GM19397 (cell line): ENCODE results near the gene HERC4.
"Not testable (repeated sequence)": the region's sequence is repeated elsewhere in the genome, so short reads cannot be mapped to it uniquely, and the experiment has no call there.

Source experiments
- ATAC-seq: cut with Tn5 transposase; IDR thresholded peaks from one replicate; pipeline ENCODE4 v1.9.1; 2021; ENCODE audit warnings: mild to moderate bottlenecking, moderate library complexity; ENCODE audit not compliant: unreplicated experiment

Gene HERC4

DNA sequence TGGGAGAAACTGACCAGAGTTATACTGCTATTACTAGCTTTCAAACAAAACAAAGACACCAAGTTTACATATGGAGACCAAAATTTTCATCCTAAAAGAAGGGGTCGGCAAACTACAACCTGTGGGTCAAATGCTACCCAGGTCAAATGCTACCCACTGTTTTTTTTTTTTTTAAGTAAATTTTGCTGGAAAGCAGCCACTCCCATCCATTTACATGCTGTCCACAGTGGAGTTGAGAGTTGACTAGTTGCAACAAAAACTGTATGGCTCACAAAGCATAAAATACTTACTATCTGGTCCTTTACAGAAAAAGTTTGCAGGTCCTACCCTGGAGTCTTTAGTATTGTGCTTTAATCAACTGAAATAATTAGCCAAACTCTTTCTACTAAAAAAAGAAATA lies 99.2 kb downstream of the HERC4 start:
- ATAC-seq = no peak

DNA sequence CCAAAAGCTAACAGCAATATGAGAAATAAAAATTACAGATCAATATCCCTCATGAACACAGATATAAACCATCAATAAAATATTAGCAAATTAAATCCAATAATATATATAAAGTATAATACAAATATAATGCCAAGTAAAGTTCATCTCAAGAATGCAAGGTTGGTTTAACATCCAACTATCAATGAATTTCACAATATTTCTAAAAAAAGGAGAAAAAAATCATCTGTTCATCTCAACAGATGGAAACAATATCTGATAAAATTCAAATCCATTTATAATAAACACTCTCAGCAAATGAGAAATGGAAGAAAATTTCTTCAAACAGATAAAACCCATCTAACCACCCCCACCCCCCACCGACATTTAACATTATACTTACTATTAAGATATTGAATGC lies 103.8 kb downstream of the HERC4 start:
- ATAC-seq = no peak

DNA sequence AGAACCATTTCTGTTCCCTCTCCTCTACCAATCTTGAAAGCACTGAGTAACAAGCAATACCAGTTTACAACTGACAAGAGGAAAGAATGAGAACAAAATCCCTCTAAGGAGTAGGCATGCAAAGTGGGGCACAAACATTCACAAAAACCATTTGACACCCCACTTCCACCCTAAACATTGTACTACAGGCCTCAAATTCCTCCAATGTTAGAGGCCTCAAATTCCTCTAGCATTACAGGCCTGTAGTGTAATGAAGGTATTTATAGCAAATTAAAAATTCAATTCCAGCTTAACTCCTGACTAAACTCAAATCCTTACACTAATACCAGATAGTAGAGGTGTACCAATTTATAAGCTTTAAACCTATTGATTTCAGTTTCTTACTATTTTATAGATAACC lies 105.2 kb downstream of the HERC4 start:
- ATAC-seq = no peak

DNA sequence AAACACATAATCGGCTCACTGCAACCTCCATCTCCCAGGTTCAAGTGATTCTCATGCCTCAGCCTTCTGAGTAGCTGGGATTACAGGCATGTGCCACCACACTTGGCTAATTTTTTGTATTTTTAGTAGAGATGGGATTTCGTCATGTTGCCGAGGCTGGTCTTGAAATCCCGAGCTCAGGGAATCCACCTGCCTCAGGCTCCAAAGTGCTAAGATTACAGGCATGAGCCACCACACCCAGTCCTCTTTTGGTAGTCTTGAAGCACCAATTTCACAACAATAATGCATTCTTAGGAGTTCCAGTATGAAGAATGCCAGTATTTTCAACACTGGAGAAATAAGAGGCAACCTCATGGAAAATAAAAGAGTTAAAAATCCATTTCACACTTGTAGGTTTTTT lies 109.0 kb downstream of the HERC4 start:
- ATAC-seq = not testable (repeated sequence)

DNA sequence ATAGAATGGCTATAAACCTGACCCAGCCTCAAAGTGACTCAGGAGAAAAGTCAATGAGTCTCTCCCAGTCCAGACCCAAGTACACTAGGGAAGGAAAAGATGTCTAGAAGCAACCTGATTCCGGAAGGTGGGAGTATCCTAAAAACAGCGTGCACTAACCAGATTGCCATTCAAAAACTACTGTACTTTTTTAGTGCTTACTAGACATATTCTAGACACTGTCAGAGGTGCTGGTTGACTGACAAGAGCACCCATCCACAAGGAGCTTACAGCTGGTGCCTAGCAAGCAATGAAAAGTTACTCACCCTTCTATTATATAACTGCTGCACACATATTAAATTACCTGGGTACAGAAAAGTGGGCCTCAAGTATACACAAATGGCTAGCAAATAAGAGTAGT lies 109.6 kb downstream of the HERC4 start:
- ATAC-seq = no peak

DNA sequence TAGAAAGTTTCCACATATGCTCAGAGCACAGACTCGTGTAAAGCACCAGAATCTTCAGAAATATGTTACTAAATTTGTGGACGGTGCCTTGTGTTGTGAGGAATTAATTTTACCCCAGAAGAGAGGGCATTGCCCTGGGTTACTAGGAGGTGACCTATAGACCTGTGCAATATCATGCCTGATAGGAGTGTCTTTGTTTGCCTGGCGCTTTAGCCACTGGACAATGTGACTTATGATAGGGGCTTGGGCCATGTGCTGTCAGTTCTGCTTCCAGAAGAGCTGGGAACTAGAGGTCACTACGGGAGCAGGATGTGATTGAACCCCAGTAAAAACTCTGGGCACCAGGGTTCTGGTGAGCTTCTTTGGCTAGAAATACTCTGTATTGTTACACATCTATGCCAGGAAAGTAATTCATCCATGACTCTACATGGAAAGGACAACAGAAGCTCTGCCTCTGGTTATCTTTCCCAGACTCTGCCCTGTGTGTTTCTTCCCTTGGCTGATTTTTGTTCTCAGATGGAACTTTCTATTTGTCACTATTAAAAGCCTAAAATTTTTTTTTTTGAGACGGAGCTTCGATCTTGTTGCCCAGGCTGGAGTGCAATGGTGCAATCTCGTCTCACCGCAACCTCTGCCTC lies 115.1 kb downstream of the HERC4 start:
- ATAC-seq = no peak

DNA sequence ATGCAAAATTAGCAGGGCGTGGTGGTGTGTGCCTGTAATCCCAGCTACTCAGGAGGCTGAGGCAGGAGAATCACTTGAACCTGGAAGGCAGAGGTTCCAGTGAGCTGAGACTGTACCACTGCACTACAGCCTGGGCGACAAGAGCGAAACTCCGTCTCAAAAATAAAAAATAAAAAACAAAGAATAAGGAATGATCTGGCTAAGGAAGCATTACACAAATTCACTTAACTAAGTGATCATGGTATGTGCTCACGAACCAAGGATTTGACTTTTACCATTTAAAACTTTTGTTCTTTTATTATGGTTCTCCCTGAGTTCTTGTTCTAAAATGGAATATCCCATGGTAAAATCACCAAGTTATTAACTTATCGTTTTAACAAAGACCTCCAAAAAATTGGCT lies 119.5 kb downstream of the HERC4 start:
- no peak for ATAC-seq

DNA sequence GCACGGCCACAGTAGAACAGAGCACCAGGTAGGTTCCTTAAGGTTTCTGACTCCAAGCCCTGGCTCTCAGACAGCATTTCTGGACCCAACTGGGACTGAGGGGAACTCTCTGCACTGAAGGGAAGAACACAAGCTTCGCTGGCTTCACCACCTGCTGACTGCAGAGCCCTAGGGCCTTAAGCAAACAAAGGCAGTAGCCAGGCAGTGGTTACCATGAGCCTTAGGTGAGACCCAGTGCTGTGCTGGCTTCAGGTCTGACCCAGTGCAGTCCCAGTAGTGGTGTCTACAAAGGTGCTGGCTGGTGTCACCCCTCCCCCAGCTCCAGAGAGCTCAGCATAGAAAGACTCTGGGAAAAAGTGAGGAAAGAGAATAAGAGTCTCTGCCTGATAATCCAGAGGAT lies 131.2 kb downstream of the HERC4 start:
- ATAC-seq = no peak

DNA sequence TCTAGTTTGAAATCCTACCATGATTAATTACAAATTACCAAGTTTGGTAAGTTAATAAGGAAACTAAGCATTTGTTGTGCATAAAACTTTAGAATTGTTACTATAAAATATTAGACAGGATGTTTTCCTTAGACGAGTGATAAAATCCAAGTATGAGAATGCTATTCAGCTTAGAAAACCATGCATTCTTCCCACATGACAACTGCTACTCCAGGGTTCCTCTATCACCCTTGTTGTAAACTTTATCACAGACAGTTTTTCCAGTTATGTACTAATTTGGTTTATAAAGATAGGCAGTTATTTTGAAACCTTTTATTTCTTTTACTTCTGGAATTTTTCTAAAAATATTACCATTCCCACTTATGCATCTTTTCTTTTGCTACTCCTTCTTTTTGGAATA lies 138.7 kb downstream of the HERC4 start:
- ATAC-seq = no peak

DNA sequence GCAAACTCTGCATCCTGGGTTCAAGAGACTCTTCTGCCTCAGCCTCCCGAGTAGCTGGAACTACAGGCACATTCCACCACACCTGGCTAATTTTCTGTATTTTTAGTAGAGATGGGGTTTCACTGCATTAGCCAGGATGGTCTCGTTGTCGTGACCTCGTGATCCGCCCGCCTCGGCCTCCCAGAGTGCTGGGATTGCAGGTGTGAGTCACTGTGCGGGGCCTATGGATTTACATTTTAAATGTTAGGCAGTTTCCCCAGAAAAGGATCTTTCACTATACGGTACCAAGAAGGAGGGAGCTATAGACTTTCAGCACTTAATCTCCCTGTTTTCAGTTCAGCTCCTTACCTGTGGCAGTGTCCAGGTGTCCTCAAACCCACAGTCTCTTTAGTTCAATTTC lies 139.9 kb downstream of the HERC4 start:
- no peak for ATAC-seq

DNA sequence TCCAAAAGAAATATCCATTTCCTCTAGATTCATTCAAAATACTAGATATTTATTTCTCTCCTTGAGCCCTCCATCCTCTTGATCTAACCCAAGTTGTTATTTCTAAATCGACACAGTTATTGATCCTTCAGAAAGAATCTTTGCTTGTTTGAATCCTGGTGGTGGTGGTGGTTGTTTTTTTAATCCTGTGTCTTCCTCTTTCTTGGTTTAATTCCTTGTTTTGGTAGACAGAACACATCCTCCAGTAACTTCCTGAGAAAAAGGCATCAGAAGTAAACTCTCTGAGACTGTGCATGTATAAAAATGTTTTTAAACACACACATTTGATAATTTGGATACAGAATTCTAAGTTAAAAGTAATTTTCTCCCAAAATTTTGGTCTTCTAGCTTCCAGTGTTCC lies 140.7 kb downstream of the HERC4 start:
- ATAC-seq = no peak

DNA sequence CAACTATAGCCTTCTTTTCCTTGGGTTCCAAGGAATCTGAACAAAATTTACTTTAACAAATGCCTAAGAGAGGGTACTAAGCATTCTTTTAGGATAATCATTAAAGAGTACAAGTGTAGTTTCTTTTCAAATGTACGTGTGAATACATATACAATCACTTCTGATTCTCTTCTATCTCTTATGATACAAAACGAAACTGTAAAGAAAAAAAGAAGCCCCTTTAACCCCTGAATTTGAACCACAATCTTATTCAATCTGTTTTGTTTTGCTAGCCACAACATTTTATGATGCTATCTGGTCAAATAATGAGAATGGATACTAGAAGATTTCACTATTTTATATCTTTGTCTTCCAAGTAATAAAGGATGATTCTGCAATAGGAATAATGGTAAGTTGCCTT lies 141.9 kb downstream of the HERC4 start:
- no peak for ATAC-seq

DNA sequence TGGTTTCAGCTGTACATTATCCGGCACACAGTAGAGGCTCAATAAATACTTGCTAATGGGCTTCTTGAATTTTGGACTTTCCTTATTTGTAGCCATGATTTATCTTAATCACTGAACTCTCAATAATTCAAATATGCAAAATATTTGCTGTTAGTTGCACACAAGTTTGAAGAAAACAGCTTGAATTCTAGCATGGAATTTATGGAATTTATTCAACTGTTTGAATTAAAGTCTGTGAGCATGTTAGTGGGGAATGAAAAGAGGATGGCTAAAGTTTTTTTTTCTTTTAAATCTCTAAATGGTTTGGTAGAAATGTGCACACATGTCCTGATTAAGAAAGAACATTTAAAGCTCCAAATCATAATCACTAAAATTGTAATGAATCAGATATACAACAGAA lies 148.1 kb downstream of the HERC4 start:
- ATAC-seq = no peak

DNA sequence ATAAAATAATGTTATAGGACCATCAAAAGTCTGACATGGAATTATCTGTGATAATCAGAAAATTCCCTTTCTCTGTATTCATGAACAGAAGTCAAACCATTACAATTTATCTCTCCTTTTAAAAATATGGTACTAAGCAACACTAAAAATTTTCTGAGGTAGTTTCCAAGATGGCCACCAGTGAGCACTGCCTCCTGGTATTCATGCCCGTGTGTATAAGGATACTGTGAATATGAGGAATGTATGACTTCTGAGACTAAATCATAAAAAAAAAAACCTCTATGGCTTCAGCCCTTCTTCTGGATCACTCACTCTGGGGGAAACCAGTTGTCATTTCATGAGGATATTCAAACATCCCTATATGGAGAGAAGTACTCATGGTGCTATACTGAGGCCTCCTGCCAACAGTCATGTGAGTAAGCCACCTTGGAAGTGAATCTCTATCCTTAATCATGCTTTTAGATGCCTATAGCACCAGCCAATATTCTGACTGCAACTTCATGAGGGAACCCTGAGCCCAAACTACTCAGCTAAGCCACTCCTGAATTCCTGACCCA lies 149.6 kb downstream of the HERC4 start:
- ATAC-seq = no peak

DNA sequence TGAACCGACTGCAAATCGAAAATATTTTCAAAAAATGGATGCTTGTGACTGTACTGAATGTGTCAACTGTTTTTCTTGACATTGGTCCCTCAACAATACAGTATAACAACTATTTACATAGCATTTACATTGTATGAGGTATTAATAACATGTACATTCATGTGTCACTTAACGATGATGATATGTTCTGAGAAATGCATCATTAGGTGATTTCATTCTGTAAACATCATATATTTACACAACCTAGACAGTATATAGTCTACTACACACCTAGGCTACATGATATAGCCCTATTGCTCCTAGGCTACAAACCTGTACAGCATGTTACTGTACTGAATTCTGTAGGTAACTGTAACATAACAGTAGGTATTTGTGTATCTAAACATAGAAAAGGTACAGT lies 150.9 kb downstream of the HERC4 start:
- no peak for ATAC-seq

DNA sequence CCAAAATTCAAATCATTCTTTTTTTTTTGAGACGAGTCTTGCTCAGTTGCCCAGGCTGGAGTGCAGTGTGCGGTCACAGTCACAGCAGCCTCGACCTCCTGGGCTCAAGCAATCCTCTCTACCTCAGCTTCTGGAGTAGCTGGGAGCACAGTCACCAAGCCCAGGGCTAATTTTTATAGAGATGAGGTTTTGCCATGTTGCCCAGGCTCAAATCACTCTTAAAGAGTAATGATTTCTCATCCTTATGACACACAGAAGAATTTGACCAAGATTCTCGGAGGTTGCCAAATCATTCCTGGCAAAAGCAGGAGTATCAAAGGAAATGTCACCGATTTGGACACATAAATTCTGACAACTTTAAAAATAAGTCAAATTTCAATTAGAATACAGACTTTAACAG lies 151.5 kb downstream of the HERC4 start:
- no peak for ATAC-seq

DNA sequence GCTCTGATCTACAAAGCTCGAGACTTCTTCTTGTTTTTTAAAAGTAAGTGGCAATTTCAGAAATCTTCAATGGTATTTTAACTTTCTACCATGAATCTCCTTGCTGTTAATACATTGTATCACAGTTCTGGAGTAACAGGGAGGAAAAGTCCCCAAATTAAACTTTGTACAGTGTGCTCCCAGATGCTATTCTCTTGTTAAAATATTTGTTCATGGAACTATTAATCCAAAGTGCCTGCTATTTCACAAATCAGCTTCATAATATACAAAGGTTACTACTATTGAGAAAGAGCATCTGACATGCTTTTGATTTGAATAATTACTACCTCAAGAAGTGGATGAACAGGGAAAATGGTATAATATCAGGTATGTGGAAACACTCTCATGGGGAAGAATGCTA lies 154.0 kb downstream of the HERC4 start:
- ATAC-seq = no peak

DNA sequence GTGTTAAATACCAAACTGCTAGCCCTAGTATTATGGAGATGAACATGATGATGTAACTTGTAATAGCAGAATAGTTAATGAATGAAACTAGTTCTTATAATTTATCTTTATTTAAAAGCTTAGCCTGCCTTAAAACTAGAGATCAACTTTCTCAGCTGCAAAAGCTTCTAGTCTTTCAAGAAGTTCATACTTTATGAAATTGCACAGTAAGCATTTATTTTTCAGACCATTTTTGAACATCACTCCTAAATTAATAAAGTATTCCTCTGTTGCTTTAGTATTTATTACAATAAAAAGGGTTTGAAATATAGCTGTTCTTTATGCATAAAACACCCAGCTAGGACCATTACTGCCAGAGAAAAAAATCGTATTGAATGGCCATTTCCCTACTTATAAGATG lies 157.4 kb downstream of the HERC4 start:
- no peak for ATAC-seq

DNA sequence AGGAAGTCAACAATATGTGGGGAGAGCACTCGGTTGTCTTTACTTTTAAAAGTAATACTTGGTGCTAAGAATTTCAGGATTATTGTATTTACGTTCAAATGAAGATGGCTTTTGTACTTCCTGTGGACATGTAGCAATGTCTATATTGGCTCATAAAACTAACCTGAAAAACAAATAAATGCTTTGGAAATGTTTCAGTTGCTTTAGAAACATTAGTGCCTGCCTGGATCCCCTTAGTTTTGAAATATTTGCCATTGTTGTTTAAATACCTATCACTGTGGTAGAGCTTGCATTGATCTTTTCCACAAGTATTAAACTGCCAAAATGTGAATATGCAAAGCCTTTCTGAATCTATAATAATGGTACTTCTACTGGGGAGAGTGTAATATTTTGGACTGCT lies 157.9 kb downstream of the HERC4 start:
- no peak for ATAC-seq

DNA sequence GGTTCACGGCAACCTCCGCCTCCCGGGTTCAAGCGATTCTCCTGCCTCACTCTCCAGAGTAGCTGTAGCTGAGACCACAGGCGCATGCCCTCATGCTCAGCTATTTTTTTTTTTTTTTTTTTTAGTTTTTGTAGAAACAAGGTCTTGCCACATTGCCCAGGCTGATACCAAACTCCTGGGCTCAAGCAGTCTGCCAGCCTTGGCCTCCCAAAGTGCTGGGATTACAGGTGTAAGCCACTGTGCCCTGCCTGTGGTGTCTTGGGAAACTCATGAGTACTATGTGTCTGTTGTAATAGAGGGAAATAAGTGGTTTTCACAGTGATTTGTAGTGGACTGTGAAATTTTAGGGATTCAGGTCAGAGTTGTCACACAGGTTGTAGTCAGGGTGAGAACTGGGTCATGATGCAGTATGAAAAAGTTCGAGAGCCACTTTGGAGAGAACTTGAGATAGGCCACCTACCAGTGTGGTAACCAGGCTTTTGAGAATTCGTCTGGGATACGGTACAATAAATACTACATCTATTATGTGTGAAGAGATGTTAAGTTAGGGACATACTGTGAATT lies 160.2 kb downstream of the HERC4 start:
- no peak for ATAC-seq

DNA sequence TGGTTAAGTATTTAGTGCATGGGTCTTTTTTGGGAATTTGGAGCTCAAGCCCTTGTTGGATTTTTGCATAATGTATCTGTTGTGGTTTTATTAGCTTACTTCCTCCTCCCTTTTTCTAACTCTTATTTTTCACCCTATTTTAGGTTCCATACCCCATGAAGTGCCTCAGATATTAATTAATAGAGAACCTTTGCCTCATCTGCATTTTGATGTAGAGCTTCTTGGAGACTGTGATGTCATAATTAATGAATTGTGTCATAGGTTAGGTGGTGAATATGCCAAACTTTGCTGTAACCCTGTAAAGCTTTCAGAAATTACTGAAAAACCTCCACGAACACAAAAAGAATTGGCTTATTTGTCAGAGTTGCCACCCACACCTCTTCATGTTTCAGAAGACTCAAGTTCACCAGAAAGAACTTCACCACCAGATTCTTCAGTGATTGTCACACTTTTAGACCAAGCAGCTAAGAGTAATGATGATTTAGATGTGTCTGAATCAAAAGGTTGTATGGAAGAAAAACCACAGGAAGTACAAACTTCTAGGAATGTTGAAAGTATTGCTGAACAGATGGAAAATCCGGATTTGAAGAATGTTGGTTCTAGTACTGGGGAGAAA lies 162.6 kb downstream of the HERC4 start:
- ATAC-seq = no peak

DNA sequence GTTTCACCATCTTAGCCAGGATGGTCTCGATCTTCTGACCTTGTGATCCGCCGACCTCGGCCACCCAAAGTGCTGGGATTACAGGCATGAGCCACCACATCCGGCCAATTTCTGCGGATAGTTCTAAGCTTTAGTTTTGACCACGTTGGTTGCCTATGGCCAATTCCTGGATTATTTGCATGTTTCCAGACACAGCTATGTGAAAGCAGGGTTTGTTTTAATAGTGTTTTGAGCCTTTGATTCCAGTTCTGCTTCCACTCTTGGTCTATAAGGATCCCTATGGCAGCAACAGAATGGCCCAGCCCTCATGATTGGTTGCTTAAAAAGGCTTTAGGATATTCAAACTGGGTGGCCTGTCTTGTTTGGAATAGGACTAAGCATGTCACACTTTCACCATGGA lies 171.5 kb downstream of the HERC4 start:
- ATAC-seq = no peak

DNA sequence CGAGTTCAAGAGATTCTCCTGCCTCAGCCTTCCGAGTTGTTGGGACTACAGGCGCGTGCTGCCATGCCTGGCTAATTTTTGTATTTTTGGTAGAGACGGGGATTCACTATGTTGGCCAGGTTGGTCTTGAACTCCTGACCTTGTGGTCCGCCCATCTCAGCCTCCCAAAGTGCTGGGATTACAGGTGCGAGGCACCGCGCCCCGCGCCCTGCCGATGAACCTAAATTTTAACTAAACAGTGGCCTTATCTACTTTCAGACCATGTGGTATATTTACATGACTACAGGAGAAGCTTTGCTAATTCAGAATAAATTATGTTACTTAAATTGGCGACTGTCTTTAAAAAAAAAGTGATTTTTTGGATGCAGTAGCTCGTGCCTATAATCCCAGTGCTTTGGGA lies 181.4 kb downstream of the HERC4 start:
- ATAC-seq = no peak
